H9 (cell line): ENCODE measurements around the gene AHDC1. TPM values are rescaled to one million over a fixed set of nuclear protein-coding genes. Genes with fewer than 3 reads are reported as not detected.

ENCODE experiments used
- DNase-seq: peaks from one replicate; pipeline ENCODE4 v3.0.0-alpha.2; 2017
- H2AFZ ChIP-seq: one replicate; pipeline ENCODE4 v1.6.1; 2013; ENCODE audit warnings: mild to moderate bottlenecking, low read length, control low read depth, moderate library complexity
- H2AK5ac ChIP-seq: 2 replicates; pipeline ENCODE4 v1.6.1; 2013; ENCODE audit warnings: low read length, control low read depth, mixed read lengths; ENCODE audit not compliant: insufficient read length
- H2BK120ac ChIP-seq: one replicate; pipeline ENCODE4 v1.6.1; 2013; ENCODE audit warnings: low read depth, mild to moderate bottlenecking, low read length, control low read depth, inconsistent platforms; ENCODE audit not compliant: poor library complexity, severe bottlenecking
- H2BK12ac ChIP-seq: 2 replicates; pipeline ENCODE4 v1.6.1; 2013; ENCODE audit warnings: low read length, control low read depth, mixed read lengths, low read depth; ENCODE audit not compliant: insufficient read length
- H2BK15ac ChIP-seq: 2 replicates; pipeline ENCODE4 v1.6.1; 2013; ENCODE audit warnings: low read depth, low read length, control low read depth
- H2BK20ac ChIP-seq: one replicate; pipeline ENCODE4 v1.6.1; 2013; ENCODE audit warnings: low read depth, mild to moderate bottlenecking, low read length, control low read depth, inconsistent platforms; ENCODE audit not compliant: poor library complexity, severe bottlenecking
- H2BK5ac ChIP-seq: 2 replicates; pipeline ENCODE4 v1.6.1; 2013; ENCODE audit warnings: low read length, control low read depth, mixed read lengths; ENCODE audit not compliant: insufficient read length
- H3K14ac ChIP-seq: 2 replicates; pipeline ENCODE4 v1.6.1; 2013; ENCODE audit warnings: low read length, control low read depth; ENCODE audit not compliant: insufficient read depth
- H3K18ac ChIP-seq: 2 replicates; pipeline ENCODE4 v1.6.1; 2013; ENCODE audit warnings: low read depth, mild to moderate bottlenecking, mixed read lengths, low read length, control low read depth; ENCODE audit not compliant: insufficient read length
- H3K23ac ChIP-seq: 2 replicates; pipeline ENCODE4 v1.6.1; 2013; ENCODE audit warnings: low read length, control low read depth, mixed read lengths, low read depth; ENCODE audit not compliant: insufficient read length
- H3K23me2 ChIP-seq: 2 replicates; pipeline ENCODE4 v1.6.1; 2013; ENCODE audit warnings: low read depth, mild to moderate bottlenecking, mixed read lengths, low read length, control low read depth; ENCODE audit not compliant: insufficient read length, poor library complexity, severe bottlenecking
- H3K27ac ChIP-seq: 2 replicates; pipeline ENCODE4 v1.5.1; 2013; ENCODE audit warnings: low read length, control low read depth, mixed read lengths, low read depth; ENCODE audit not compliant: insufficient read length
- H3K27me3 ChIP-seq: 2 replicates; pipeline ENCODE4 v1.6.1; 2013; ENCODE audit warnings: low read length, control low read depth, inconsistent platforms; ENCODE audit not compliant: insufficient read depth
- H3K4ac ChIP-seq: 2 replicates; pipeline ENCODE4 v1.6.1; 2013; ENCODE audit warnings: low read depth, mild to moderate bottlenecking, control low read depth, inconsistent platforms, low read length, moderate library complexity
- H3K4me1 ChIP-seq: 2 replicates; pipeline ENCODE4 v1.6.1; 2013; ENCODE audit warnings: low read length, control low read depth, inconsistent platforms; ENCODE audit not compliant: insufficient read depth
- H3K4me2 ChIP-seq: 2 replicates; pipeline ENCODE4 v1.6.1; 2013; ENCODE audit warnings: low read length, control low read depth, mixed read lengths; ENCODE audit not compliant: insufficient read length, insufficient read depth
- H3K56ac ChIP-seq: 2 replicates; pipeline ENCODE4 v1.6.1; 2013; ENCODE audit warnings: low read depth, mild to moderate bottlenecking, mixed read lengths, low read length, control low read depth; ENCODE audit not compliant: insufficient read length
- H3K79me1 ChIP-seq: 2 replicates; pipeline ENCODE4 v1.6.1; 2013; ENCODE audit warnings: low read depth, mild to moderate bottlenecking, moderate library complexity, low read length, control low read depth, inconsistent platforms; ENCODE audit not compliant: insufficient read depth, poor library complexity, severe bottlenecking
- H3K79me2 ChIP-seq: 2 replicates; pipeline ENCODE4 v1.6.1; 2013; ENCODE audit warnings: low read length, control low read depth, inconsistent platforms; ENCODE audit not compliant: insufficient read depth
- H3K9ac ChIP-seq: 2 replicates; pipeline ENCODE4 v1.6.1; 2013; ENCODE audit warnings: low read length, control low read depth, mixed read lengths; ENCODE audit not compliant: insufficient read length; ENCODE audit errors: extremely low read depth
- H3K9me3 ChIP-seq: one replicate; pipeline ENCODE4 v1.6.1; 2013; ENCODE audit warnings: low read depth, low read length, inconsistent platforms; ENCODE audit not compliant: control insufficient read depth
- H3T11ph ChIP-seq: one replicate; pipeline ENCODE4 v1.6.1; 2013; ENCODE audit warnings: mild to moderate bottlenecking, low read length, control low read depth, inconsistent platforms
- H4K20me1 ChIP-seq: one replicate; pipeline ENCODE4 v1.6.1; 2013; ENCODE audit not compliant: control insufficient read depth, insufficient read length, insufficient read depth
- H4K5ac ChIP-seq: 2 replicates; pipeline ENCODE4 v1.6.1; 2013; ENCODE audit warnings: low read depth, mild to moderate bottlenecking, mixed read lengths, low read length, control low read depth; ENCODE audit not compliant: insufficient read length
- H4K8ac ChIP-seq: replicated peaks from 2 replicates; pipeline ENCODE4 v1.6.1; 2013; ENCODE audit warnings: low read length, control low read depth, mixed read lengths, low read depth; ENCODE audit not compliant: insufficient read length
- H4K91ac ChIP-seq: 2 replicates; pipeline ENCODE4 v1.6.1; 2013; ENCODE audit warnings: low read depth, mild to moderate bottlenecking, moderate library complexity, mixed read lengths, low read length, control low read depth; ENCODE audit not compliant: insufficient read length
- H3K27ac Mint-ChIP-seq, 3 experiments: 2 replicates in 2 of 3; 3 replicates in 1 of 3; pipeline ENCODE4 v1.8.0; 2020 to 2021; ENCODE audit warnings: mixed read lengths in 3 of 3, mild to moderate bottlenecking in 1 of 3, moderate library complexity in 1 of 3
- H3K27me3 Mint-ChIP-seq: 2 replicates; pipeline ENCODE4 v1.8.0; 2021; ENCODE audit warnings: low read depth, mild to moderate bottlenecking, moderate library complexity, mixed read lengths
- H3K36me3 Mint-ChIP-seq, 3 experiments: 2 replicates in 2 of 3; 3 replicates in 1 of 3; pipeline ENCODE4 v1.8.0; 2020 to 2021; ENCODE audit warnings: low read depth in 3 of 3, mixed read lengths in 3 of 3; ENCODE audit not compliant: insufficient read depth in 1 of 3
- H3K4me1 Mint-ChIP-seq, 2 experiments: 2 replicates each; pipeline ENCODE4 v1.8.0; 2020; ENCODE audit warnings: mixed read lengths in 2 of 2
- H3K4me3 Mint-ChIP-seq, 2 experiments: 2 replicates in 1 of 2; 3 replicates in 1 of 2; pipeline ENCODE4 v1.8.0; 2020 to 2021; ENCODE audit warnings: mild to moderate bottlenecking in 2 of 2, mixed read lengths in 2 of 2, moderate library complexity in 1 of 2
- H3K9me3 Mint-ChIP-seq, 2 experiments: 2 replicates in 1 of 2; 3 replicates in 1 of 2; pipeline ENCODE4 v1.8.0; 2020; ENCODE audit warnings: mild to moderate bottlenecking in 2 of 2, mixed read lengths in 2 of 2, moderate library complexity in 1 of 2
- CTCF ChIP-seq: fragments of 200-600 bp; sonication (generic); conservative IDR thresholded peaks from 3 replicates; pipeline ENCODE4 v1.8.0; 2021; ENCODE audit warnings: antibody characterized with exemption, mild to moderate bottlenecking
- WGBS: extraction: QIAGEN DNeasy Blood & Tissue Kit; methylation state at CpG from one replicate; pipeline ENCODE4 v1.1.7; 2013; ENCODE audit warnings: missing lambda C conversion rate, low lambda C conversion rate, mixed read lengths; ENCODE audit not compliant: insufficient read length; ENCODE audit errors: extremely low coverage; 5-methylcytosine and 5-hydroxymethylcytosine counted together
- total RNA-seq: library from RNA; stranded (reverse); gene quantifications from 2 replicates; pipeline ENCODE4 v1.2.1, GENCODE V29; 2021

AHDC1 gene
- total RNA-seq, 1 experiment from 2014 or later = 29.4 TPM

DNA sequence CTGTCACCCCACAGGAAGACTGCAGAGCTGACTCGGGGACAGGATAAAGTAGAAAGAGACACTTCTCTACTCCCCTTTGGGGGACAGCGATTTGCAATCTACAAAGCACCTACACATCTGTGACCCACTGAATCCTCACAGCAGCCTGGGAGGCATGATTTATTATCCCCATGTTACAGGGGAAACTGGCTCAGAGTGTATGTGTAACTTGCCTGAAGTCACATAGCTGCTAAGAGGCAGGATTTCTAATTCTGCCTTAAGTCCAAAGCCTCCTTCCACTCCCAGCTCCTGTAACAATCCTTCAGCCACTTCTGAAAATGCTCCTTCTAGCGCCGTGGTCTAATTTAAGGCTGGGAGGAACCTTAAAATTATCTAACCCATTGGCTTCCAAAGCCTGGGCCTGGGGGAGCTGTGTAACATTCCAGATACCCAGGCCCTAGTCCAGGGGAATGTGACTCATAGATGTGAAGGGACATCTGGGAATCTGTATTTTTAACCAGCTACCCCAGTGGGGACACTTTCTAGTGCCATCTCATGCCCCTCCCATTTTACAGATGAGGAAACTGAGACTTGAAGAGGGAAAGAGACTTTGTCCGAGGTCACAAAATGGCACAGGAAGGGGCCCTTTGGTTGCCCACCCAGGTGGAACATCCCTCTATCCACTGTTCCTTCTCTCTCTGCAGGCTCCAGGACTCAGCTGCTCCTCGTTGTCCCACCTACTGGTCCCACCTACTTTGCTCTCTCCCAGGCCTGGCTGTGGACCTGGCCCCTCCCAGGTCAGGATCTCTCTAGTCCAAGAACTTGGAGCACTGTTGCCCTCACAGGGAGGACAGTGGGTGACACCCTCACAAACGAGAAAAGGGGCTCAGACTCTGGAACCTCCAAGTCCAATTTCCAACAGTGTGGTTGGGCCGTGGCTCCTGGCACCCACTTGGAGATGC lies 48.9 kb downstream of the AHDC1 start:
- peaks cover 26 to 38% of the 10 kb centered on the region in 2 experiments for H3K4me1 Mint-ChIP-seq
- Histone ChIP-seq H3K79me2 (no peaks in the 10 kb centered on the region), H2AFZ (no peak overlapping the region), H4K8ac (no peak overlapping the region), H2BK15ac (no peak overlapping the region), H3K23ac (no peak overlapping the region), H2AK5ac (no peak overlapping the region), H3K4me2 (no peak overlapping the region), H3K27ac (no peak overlapping the region), H4K5ac (no peak overlapping the region), H3K79me1 (no peaks in the 10 kb centered on the region), H3K9me3 (no peaks in the 10 kb centered on the region), H2BK5ac (no peak overlapping the region), H4K20me1 (no peaks in the 10 kb centered on the region), H3K4ac (no peak overlapping the region), H3K23me2 (peaks cover 3% of the 10 kb centered on the region), H2BK120ac (no peak overlapping the region), H3K14ac (no peak overlapping the region), H4K91ac (no peak overlapping the region), H3K9ac (no peak overlapping the region), H3K27me3 (no peaks in the 10 kb centered on the region), H2BK12ac (no peak overlapping the region), H3T11ph (no peak overlapping the region), H2BK20ac (no peak overlapping the region), H3K4me1 (peaks cover 16% of the 10 kb centered on the region; the same call in 1 of the 2 replicates), H3K56ac (no peak overlapping the region), H3K18ac (no peak overlapping the region)
- no peak for TF ChIP-seq CTCF
- H3K36me3 Mint-ChIP-seq = peaks cover 3 to 14% (median 12%) of the 10 kb centered on the region in 3 experiments; a peak in 5 of 7 replicates
- H3K27me3 Mint-ChIP-seq = no peaks in the 10 kb centered on the region
- WGBS = no CpG with 5 or more reads among the region's 8 CpGs
- no peaks in the 10 kb centered on the region; a peak in 2 of 5 replicates for H3K9me3 Mint-ChIP-seq
- no peak for DNase-seq
- no peak overlapping the region for H3K4me3 Mint-ChIP-seq
- H3K27ac Mint-ChIP-seq = no peak overlapping the region
